ENCODE data around the gene HHAT. TPM values are rescaled to one million over a fixed set of nuclear protein-coding genes. Genes with fewer than 3 reads are reported as not detected.

The HHAT gene
- total RNA-seq, 1 experiment from 2014 or later, result 10.0 TPM

DNA sequence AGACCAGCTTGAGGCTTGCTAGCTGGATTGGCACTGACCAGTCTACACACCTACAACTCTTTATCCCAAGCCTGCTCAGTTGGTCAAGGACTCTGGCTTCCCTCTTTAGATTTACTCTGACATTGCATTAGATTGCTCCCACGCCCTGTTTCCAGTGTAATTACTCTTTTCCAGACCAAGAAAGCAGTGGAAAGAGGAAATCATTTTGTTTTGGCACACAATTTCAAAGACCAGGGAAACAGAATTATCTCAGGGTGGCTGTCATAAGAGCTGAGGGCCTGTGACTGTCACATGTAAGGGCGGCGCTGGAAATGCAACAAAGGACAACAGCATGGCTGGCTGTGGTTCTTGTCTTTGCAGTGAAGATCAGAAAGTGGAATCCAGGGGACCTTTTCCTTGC lies 302.7 kb downstream of the HHAT start:
- no peak overlapping the region for H3K4me3 ChIP-seq
- H3K36me3 ChIP-seq, result no peaks in the 10 kb centered on the region
- H3K27ac ChIP-seq, result no peak overlapping the region
- no peaks in the 10 kb centered on the region for H3K9me3 ChIP-seq (replicated peaks)
- H3K27me3 ChIP-seq (replicated peaks), result no peaks in the 10 kb centered on the region
- H3K4me1 ChIP-seq (replicated peaks), result no peaks in the 10 kb centered on the region
- no peak for DNase-seq (ENCODE audit: low read depth in 1 of 2, low spot score in 2 of 2)

DNA sequence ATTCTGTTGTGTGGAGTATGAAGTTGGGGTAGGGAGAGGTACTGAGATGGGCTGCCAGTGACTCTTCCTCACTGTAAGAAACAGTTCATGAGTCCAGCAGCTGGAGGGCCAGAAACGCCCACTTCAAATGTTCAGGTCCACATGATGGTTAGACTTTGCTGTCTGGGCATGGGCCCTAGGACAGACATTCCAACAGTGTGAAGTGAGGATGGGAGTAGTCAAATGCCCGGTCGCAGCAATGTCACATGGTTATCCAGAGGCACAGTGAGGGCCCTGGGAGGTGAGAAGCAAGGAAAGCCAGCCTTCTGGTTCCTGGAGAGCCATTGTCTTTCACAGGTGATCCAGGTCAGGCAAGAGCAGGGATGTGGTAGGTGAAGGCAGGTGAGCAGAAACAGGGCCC lies 304.4 kb downstream of the HHAT start:
- Histone ChIP-seq H3K4me3 (no peak overlapping the region), H3K9me3 (replicated peaks) (no peaks in the 10 kb centered on the region), H3K4me1 (replicated peaks) (no peaks in the 10 kb centered on the region), H3K36me3 (no peaks in the 10 kb centered on the region), H3K27me3 (replicated peaks) (no peaks in the 10 kb centered on the region), H3K27ac (no peak overlapping the region)
- DNase-seq (ENCODE audit: low read depth in 1 of 2, low spot score in 2 of 2), result no peak

- no peaks in the 10 kb centered on the region for H3K27me3 ChIP-seq (replicated peaks)
- H3K9me3 ChIP-seq (replicated peaks), result no peaks in the 10 kb centered on the region
- H3K4me3 ChIP-seq, result no peak overlapping the region
- no peaks in the 10 kb centered on the region for H3K4me1 ChIP-seq (replicated peaks)
- no peak for DNase-seq (ENCODE audit: low read depth in 1 of 2, low spot score in 2 of 2)
- H3K27ac ChIP-seq, result no peak overlapping the region
- no peaks in the 10 kb centered on the region for H3K36me3 ChIP-seq
Observed at GRCh38 chr1:210633636-210634035, 304.9 kb downstream of the HHAT start.

GRCh38 chr1:210635108-210635507 lies 306.4 kb downstream of the HHAT start:
- Histone ChIP-seq H3K4me3 (no peak overlapping the region), H3K4me1 (replicated peaks) (no peaks in the 10 kb centered on the region), H3K27me3 (replicated peaks) (no peaks in the 10 kb centered on the region), H3K36me3 (no peaks in the 10 kb centered on the region), H3K27ac (no peak overlapping the region), H3K9me3 (replicated peaks) (no peaks in the 10 kb centered on the region)
- DNase-seq (ENCODE audit: low read depth in 1 of 2, low spot score in 2 of 2), result no peak

DNA sequence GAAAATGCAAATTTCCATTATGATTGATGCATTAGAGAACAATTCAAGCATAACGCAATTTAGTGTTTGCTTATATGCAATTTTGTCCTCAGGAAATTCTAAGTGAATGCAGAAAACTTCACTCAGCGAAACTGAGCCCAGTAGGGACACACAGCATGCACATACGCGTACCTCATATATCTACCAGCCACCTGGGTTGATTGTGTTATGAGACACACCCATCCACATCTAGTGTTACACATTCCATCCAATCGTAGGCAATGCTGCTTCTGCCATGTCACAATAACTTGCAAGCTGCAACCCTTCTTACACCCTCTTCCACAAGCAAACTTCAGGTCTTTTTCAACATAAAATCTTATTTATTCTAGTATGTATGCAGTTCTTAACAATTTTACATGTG lies 312.9 kb downstream of the HHAT start:
- Histone ChIP-seq H3K9me3 (replicated peaks) (no peaks in the 10 kb centered on the region), H3K27me3 (replicated peaks) (no peaks in the 10 kb centered on the region), H3K4me1 (replicated peaks) (no peaks in the 10 kb centered on the region), H3K36me3 (no peaks in the 10 kb centered on the region), H3K27ac (no peak overlapping the region), H3K4me3 (no peak overlapping the region)
- no peak for DNase-seq (ENCODE audit: low read depth in 1 of 2, low spot score in 2 of 2)

DNA sequence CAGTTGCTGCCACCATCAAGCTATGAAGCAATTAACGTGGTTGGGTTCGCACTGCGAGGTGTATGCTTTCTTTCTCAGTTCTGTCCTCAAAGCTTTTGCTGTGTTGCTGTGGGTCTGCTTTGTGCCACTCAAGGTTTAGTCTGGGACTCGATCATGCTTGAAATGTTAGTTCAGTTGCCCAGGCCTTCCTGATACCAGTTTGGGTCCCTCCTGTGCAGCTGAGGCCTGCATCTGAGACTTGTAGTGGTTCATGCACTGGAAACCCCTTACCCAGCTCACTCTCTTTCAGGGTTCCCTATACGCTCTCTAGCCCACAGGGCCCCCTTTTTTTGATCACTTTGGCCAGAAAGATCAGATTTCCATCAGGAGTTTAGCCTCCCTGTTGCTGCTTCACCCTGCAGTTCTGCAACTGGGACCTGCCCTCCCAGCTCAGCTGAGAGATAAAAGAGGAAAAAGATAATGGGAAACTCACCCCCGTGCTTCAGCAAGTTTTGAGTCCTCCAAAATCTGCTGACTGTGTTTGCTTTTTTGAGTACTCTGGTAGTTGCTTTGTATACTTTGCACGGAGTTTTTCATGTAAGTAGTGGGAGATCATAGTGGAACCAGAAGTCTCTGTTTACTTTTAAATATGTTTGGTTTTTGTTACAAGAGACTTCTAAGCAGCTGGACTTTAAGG lies 317.0 kb downstream of the HHAT start:
- Histone ChIP-seq H3K4me1 (replicated peaks) (peaks cover 11% of the 10 kb centered on the region), H3K9me3 (replicated peaks) (no peaks in the 10 kb centered on the region), H3K27me3 (replicated peaks) (no peaks in the 10 kb centered on the region), H3K36me3 (no peaks in the 10 kb centered on the region), H3K4me3 (no peak overlapping the region), H3K27ac (no peak overlapping the region)
- no peak for DNase-seq (ENCODE audit: low read depth in 1 of 2, low spot score in 2 of 2)

GRCh38 chr1:210646258-210646616 lies 317.5 kb downstream of the HHAT start:
- Histone ChIP-seq H3K9me3 (replicated peaks) (no peaks in the 10 kb centered on the region), H3K27me3 (replicated peaks) (no peaks in the 10 kb centered on the region), H3K27ac (no peak overlapping the region), H3K36me3 (no peaks in the 10 kb centered on the region), H3K4me3 (no peak overlapping the region), H3K4me1 (replicated peaks) (peaks cover 11% of the 10 kb centered on the region)
- no peak for DNase-seq (ENCODE audit: low read depth in 1 of 2, low spot score in 2 of 2)

- no peaks in the 10 kb centered on the region for H3K27me3 ChIP-seq (replicated peaks)
- peak; percentile 47 to 51 for DNase-seq (ENCODE audit: low read depth in 1 of 2, low spot score in 2 of 2)
- no peak overlapping the region for H3K27ac ChIP-seq
- H3K36me3 ChIP-seq, result no peaks in the 10 kb centered on the region
- H3K4me1 ChIP-seq (replicated peaks), result peaks cover 11% of the 10 kb centered on the region
- no peak overlapping the region for H3K4me3 ChIP-seq
- H3K9me3 ChIP-seq (replicated peaks), result no peaks in the 10 kb centered on the region
Observed at GRCh38 chr1:210647406-210648333, 319.0 kb downstream of the HHAT start.

- no peaks in the 10 kb centered on the region for H3K27me3 ChIP-seq (replicated peaks)
- H3K4me3 ChIP-seq, result no peak overlapping the region
- DNase-seq (ENCODE audit: low read depth in 1 of 2, low spot score in 2 of 2), result no peak
- H3K4me1 ChIP-seq (replicated peaks), result peaks cover 11% of the 10 kb centered on the region
- H3K27ac ChIP-seq, result no peak overlapping the region
- no peaks in the 10 kb centered on the region for H3K9me3 ChIP-seq (replicated peaks)
- H3K36me3 ChIP-seq, result no peaks in the 10 kb centered on the region
Observed at GRCh38 chr1:210648588-210649269, 320.0 kb downstream of the HHAT start.

- Histone ChIP-seq H3K4me1 (replicated peaks) (peaks cover 11% of the 10 kb centered on the region), H3K27ac (no peak overlapping the region), H3K9me3 (replicated peaks) (no peaks in the 10 kb centered on the region), H3K36me3 (no peaks in the 10 kb centered on the region), H3K4me3 (no peak overlapping the region), H3K27me3 (replicated peaks) (no peaks in the 10 kb centered on the region)
- no peak for DNase-seq (ENCODE audit: low read depth in 1 of 2, low spot score in 2 of 2)
Observed at GRCh38 chr1:210650403-210650802, 321.7 kb downstream of the HHAT start.

GRCh38 chr1:210652329-210652954 lies 323.7 kb downstream of the HHAT start:
- Histone ChIP-seq H3K27ac (no peak overlapping the region), H3K36me3 (no peaks in the 10 kb centered on the region), H3K9me3 (replicated peaks) (no peaks in the 10 kb centered on the region), H3K4me3 (no peak overlapping the region), H3K27me3 (replicated peaks) (no peaks in the 10 kb centered on the region), H3K4me1 (replicated peaks) (peaks cover 11% of the 10 kb centered on the region)
- no peak for DNase-seq (ENCODE audit: low read depth in 1 of 2, low spot score in 2 of 2)

DNA sequence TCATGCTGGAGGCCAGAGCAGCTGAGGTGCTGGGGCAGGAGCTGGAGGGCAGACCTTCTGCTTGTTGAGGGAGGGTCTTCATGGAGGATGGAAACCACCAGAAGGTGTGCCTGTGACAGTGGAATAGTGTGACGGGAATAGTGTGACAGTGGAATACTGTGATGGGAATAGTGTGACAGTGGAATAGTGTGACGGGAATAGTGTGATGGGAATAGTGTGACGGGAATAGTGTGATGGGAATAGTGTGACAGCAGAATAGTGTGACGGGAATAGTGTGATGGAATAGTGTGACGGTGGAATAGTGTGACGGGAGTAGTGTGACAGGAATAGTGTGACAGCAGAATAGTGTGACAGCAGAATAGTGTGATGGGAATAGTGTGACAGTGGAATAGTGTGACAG lies 325.1 kb downstream of the HHAT start:
- no peaks in the 10 kb centered on the region for H3K36me3 ChIP-seq
- no peaks in the 10 kb centered on the region for H3K27me3 ChIP-seq (replicated peaks)
- H3K27ac ChIP-seq, result no peak overlapping the region
- DNase-seq (ENCODE audit: low read depth in 1 of 2, low spot score in 2 of 2), result peak in 1 of 2 experiments; percentile 7
- no peaks in the 10 kb centered on the region for H3K4me1 ChIP-seq (replicated peaks)
- H3K4me3 ChIP-seq, result no peak overlapping the region
- no peaks in the 10 kb centered on the region for H3K9me3 ChIP-seq (replicated peaks)

DNA sequence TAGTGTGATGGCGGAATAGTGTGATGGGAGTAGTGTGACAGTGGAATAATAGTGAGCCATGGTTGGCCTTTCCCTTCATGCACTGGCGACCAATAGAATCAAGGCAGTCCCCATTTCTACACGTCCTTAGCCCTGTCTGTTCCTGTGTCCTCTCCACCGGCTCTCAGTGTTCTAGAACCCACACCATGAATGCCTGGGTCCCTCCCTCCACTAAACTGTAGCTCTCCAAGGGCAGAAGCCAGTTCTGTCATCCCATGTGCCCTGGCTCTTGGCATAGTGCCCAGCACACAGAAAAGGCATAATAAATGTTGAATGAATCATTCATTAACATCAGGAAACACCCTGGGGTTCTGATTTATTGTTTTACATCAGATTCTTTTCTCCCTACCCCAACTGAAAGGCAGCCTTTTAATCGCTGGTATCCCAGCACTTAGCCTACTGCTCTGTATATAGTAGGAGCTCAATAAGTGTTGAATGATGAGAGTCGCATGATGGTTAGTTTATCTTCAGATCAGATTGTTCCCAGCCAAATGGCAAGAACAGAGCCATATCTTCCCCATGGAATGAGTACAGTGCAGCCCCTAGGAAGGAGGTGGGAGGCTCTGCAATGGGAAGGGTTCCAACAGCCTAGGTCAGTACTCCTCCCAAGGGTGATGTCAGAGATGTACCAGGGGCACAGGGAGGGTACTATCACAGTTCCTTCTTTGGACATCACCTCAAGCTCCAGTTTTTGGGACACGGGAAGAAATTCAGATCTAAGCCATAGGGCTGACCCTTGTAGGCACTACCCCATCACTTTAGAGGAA lies 325.7 kb downstream of the HHAT start:
- no peaks in the 10 kb centered on the region for H3K4me1 ChIP-seq (replicated peaks)
- H3K4me3 ChIP-seq, result no peak overlapping the region
- H3K9me3 ChIP-seq (replicated peaks), result no peaks in the 10 kb centered on the region
- no peak overlapping the region for H3K27ac ChIP-seq
- no peaks in the 10 kb centered on the region for H3K36me3 ChIP-seq
- no peaks in the 10 kb centered on the region for H3K27me3 ChIP-seq (replicated peaks)
- DNase-seq (ENCODE audit: low read depth in 1 of 2, low spot score in 2 of 2), result no peak

All from SJSA1 (cell line).